Activated CD4-positive, alpha-beta memory T cell treated with anti-CD3 and anti-CD28 coated beads, Interleukin-2, amount 10 ng/mL, durations not matched to agents 7 days and 5 days (primary cell): ENCODE data around the gene SCLT1. TPM values are rescaled to one million over a fixed set of nuclear protein-coding genes. Genes with fewer than 3 reads are reported as not detected.

Experiments
- CTCF ChIA-PET: fragments of 350-600 bp; sonication (Branson Sonifier 250); formaldehyde crosslinking; loops from one replicate; lab custom pipeline; 2021; ENCODE audit warnings: antibody characterized with exemption, inconsistent platforms; lab: Charles Lee
- POLR2A ChIA-PET: fragments of 350-600 bp; sonication (Branson Sonifier 250); formaldehyde crosslinking; loops from one replicate; lab custom pipeline; 2021; ENCODE audit warnings: antibody characterized with exemption; lab: Charles Lee
- DNase-seq: peaks from one replicate; pipeline ENCODE4 v3.0.0-alpha.2; 2020
- H3K27ac Mint-ChIP-seq: one replicate; pipeline ENCODE4 v1.8.0; 2021; ENCODE audit warnings: mild to moderate bottlenecking, mixed read lengths
- H3K27me3 Mint-ChIP-seq: one replicate; pipeline ENCODE4 v1.8.0; 2021; ENCODE audit warnings: mixed read lengths
- H3K36me3 Mint-ChIP-seq: one replicate; pipeline ENCODE4 v1.8.0; 2021; ENCODE audit warnings: low read depth, mixed read lengths
- H3K4me1 Mint-ChIP-seq: one replicate; pipeline ENCODE4 v1.8.0; 2021; ENCODE audit warnings: mixed read lengths
- H3K4me3 Mint-ChIP-seq: one replicate; pipeline ENCODE4 v1.8.0; 2021; ENCODE audit warnings: mild to moderate bottlenecking, mixed read lengths
- H3K9me3 Mint-ChIP-seq: one replicate; pipeline ENCODE4 v1.8.0; 2021; ENCODE audit warnings: mixed read lengths
- total RNA-seq, 2 experiments: library from RNA; stranded (reverse); gene quantifications; one replicate each; pipeline ENCODE4 v1.2.3, GENCODE V29; 2021

Gene SCLT1
- total RNA-seq, 2 experiments from 2014 or later: 36.4 to 37.8 TPM

GRCh38 chr4:128861856-128862518 is 231.4 kb downstream of the SCLT1 start:
- DNase-seq: no peak
- ChIA-PET POLR2A (interaction anchor here (0.7 to 4.3 kb wide), 3 partner anchors 8 to 232 kb away, joined by 3 to 31 read pairs (median 5); partner anchors contain the start of gene SCLT1), CTCF (interaction anchor here (0.7 to 2.1 kb wide), 8 partner anchors 8 to 234 kb away, joined by 3 to 9 read pairs (median 4); partner anchors contain the start of gene C4orf33)
- no peaks in the 10 kb centered on the region for H3K9me3 Mint-ChIP-seq
- H3K4me3 Mint-ChIP-seq: peak overlapping the region; percentile 21
- H3K36me3 Mint-ChIP-seq: peaks cover 86% of the 10 kb centered on the region
- peak overlapping the region; percentile 60 for H3K27ac Mint-ChIP-seq
- no peaks in the 10 kb centered on the region for H3K27me3 Mint-ChIP-seq
- H3K4me1 Mint-ChIP-seq: peaks cover 52% of the 10 kb centered on the region

- H3K4me1 Mint-ChIP-seq: peaks cover 61% of the 10 kb centered on the region
- CTCF ChIA-PET: no interaction called here
Observed at GRCh38 chr4:128859887-128860677, 233.3 kb downstream of the SCLT1 start.

GRCh38 chr4:128858879-128859671 is 234.3 kb downstream of the SCLT1 start:
- no peaks in the 10 kb centered on the region for H3K9me3 Mint-ChIP-seq
- DNase-seq: no peak
- no peak overlapping the region for H3K4me3 Mint-ChIP-seq
- peak overlapping the region; percentile 30 for H3K27ac Mint-ChIP-seq
- H3K27me3 Mint-ChIP-seq: no peaks in the 10 kb centered on the region
- CTCF ChIA-PET: no interaction called here
- POLR2A ChIA-PET: no interaction called here
- H3K4me1 Mint-ChIP-seq: peaks cover 70% of the 10 kb centered on the region
- H3K36me3 Mint-ChIP-seq: peaks cover 79% of the 10 kb centered on the region

More at GRCh38 chr4:128859887-128860677, 233.3 kb downstream of the SCLT1 start:
- POLR2A ChIA-PET: interaction anchor here (1.3 to 4.3 kb wide), 2 partner anchors 13 to 48 kb away, joined by 4 to 31 read pairs; no protein-coding TSS in a partner anchor
- Mint-ChIP-seq H3K27me3 (no peaks in the 10 kb centered on the region), H3K36me3 (peaks cover 84% of the 10 kb centered on the region), H3K4me3 (no peak overlapping the region), H3K9me3 (no peaks in the 10 kb centered on the region), H3K27ac (peak overlapping the region; percentile 7)
- no peak for DNase-seq

DNA sequence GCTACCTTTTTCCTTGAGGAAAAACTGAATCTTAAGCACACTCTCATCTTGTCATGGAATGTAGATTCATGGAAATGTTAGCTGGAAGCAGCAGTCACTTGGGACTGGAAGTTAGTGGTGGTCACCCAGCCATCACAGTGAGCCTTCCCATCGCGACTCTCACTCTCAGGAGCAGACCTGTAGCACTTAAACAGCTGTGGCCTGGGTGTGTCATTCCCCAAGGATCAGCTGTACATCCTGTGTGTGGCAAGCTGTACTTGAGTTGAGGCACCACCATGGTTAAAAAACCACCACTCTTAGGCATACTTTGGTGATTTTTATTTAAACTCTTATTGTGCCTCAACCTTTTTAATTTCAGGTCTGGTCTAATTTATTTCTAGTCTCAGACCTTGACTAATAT is 237.1 kb downstream of the SCLT1 start:
- H3K9me3 Mint-ChIP-seq: no peaks in the 10 kb centered on the region
- H3K4me1 Mint-ChIP-seq: peaks cover 53% of the 10 kb centered on the region
- H3K36me3 Mint-ChIP-seq: peaks cover 72% of the 10 kb centered on the region
- no peak overlapping the region for H3K27ac Mint-ChIP-seq
- ChIA-PET CTCF (interaction anchor here (1.0 to 1.5 kb wide), 4 partner anchors 10 to 43 kb away, joined by 3 to 5 read pairs (median 4); no protein-coding TSS in a partner anchor), POLR2A (interaction anchor here (1.2 to 3.9 kb wide), 3 partner anchors 12 to 237 kb away, joined by 3 to 35 read pairs (median 5); partner anchors contain the start of gene SCLT1)
- no peaks in the 10 kb centered on the region for H3K27me3 Mint-ChIP-seq
- no peak for DNase-seq
- no peak overlapping the region for H3K4me3 Mint-ChIP-seq

DNA sequence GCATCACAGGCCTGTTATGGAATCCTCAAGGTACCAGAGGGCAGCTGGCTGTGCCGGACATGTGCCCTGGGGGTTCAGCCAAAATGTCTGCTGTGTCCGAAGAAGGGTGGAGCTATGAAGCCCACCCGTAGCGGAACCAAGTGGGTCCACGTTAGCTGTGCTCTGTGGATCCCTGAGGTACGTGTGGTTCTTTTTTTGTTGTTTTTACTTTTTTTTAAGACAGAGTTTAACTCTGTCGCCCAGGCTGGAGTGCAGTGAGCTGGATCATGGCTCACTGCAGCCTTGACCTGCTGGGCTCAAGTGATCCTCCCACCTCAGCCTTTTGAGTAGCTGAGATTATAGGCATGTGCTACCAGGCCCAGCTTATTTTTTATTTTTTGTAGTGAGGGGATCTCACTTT is 237.7 kb downstream of the SCLT1 start:
- H3K27ac Mint-ChIP-seq: no peak overlapping the region
- no peaks in the 10 kb centered on the region for H3K27me3 Mint-ChIP-seq
- POLR2A ChIA-PET: interaction anchor here (1.6 to 3.9 kb wide), 2 partner anchors 43 to 237 kb away, joined by 5 to 35 read pairs; partner anchors contain the start of gene SCLT1

DNA sequence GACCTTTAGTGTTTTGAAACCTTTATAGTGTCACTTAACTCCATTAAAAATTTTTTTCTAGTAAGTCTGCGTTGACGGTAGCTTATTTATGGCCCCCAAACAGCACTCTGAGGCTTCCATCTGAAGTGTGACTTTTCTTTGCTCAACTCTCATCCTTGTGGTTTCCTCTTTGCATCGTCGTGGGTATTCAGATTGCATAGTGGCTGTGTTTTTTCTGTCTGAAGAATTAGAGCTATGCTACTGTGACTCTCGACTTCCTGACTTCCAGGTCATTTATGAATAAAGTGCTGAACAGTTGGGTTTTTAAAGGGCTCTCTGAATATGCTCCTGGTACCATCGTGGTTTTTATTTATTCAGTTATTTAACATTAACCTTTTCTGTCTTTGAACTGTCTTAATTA is 238.9 kb downstream of the SCLT1 start:
- H3K4me1 Mint-ChIP-seq: peaks cover 36% of the 10 kb centered on the region
- H3K36me3 Mint-ChIP-seq: peaks cover 68% of the 10 kb centered on the region
- H3K27me3 Mint-ChIP-seq: no peaks in the 10 kb centered on the region
- ChIA-PET CTCF (interaction anchor here (0.7 to 2.0 kb wide), 4 partner anchors 9 to 568 kb away, joined by 3 to 15 read pairs (median 6); no protein-coding TSS in a partner anchor), POLR2A (interaction anchor here (0.8 to 3.9 kb wide), 6 partner anchors 8 to 44 kb away, joined by 3 to 35 read pairs (median 3); no protein-coding TSS in a partner anchor)
- DNase-seq: peak; percentile 39
- H3K27ac Mint-ChIP-seq: peak overlapping the region; percentile 78
- no peaks in the 10 kb centered on the region for H3K9me3 Mint-ChIP-seq
- H3K4me3 Mint-ChIP-seq: no peak overlapping the region

More for the DNA sequence above, 237.7 kb downstream of the SCLT1 start:
- CTCF ChIA-PET: interaction anchor here (0.7 to 1.5 kb wide), 4 partner anchors 10 to 570 kb away, joined by 3 to 4 read pairs (median 3); no protein-coding TSS in a partner anchor
- no peak for DNase-seq
- no peaks in the 10 kb centered on the region for H3K9me3 Mint-ChIP-seq
- no peak overlapping the region for H3K4me3 Mint-ChIP-seq
- peaks cover 70% of the 10 kb centered on the region for H3K36me3 Mint-ChIP-seq
- H3K4me1 Mint-ChIP-seq: peaks cover 47% of the 10 kb centered on the region

- POLR2A ChIA-PET: interaction anchor here (0.8 to 3.9 kb wide), 6 partner anchors 9 to 44 kb away, joined by 3 to 35 read pairs (median 3); no protein-coding TSS in a partner anchor
- Mint-ChIP-seq H3K9me3 (no peaks in the 10 kb centered on the region), H3K4me1 (peaks cover 29% of the 10 kb centered on the region), H3K4me3 (no peak overlapping the region), H3K27me3 (no peaks in the 10 kb centered on the region), H3K27ac (peak overlapping the region; percentile 78), H3K36me3 (peaks cover 68% of the 10 kb centered on the region)
- DNase-seq: no peak
- CTCF ChIA-PET: interaction anchor here (0.7 to 2.0 kb wide), 3 partner anchors 9 to 41 kb away, joined by 3 to 15 read pairs (median 9); no protein-coding TSS in a partner anchor
Observed at GRCh38 chr4:128853741-128854140, 239.6 kb downstream of the SCLT1 start.

- ChIA-PET POLR2A (interaction anchor here (1.0 kb wide), 1 partner anchor 37 kb away, joined by 3 read pairs; no protein-coding TSS in a partner anchor), CTCF (no interaction called here)
- no peaks in the 10 kb centered on the region for H3K27me3 Mint-ChIP-seq
- no peak overlapping the region for H3K27ac Mint-ChIP-seq
- peaks cover 26% of the 10 kb centered on the region for H3K4me1 Mint-ChIP-seq
- DNase-seq: no peak
- peaks cover 72% of the 10 kb centered on the region for H3K36me3 Mint-ChIP-seq
- H3K9me3 Mint-ChIP-seq: no peaks in the 10 kb centered on the region
- H3K4me3 Mint-ChIP-seq: no peak overlapping the region
Observed at GRCh38 chr4:128850252-128850651, 243.1 kb downstream of the SCLT1 start.

DNA sequence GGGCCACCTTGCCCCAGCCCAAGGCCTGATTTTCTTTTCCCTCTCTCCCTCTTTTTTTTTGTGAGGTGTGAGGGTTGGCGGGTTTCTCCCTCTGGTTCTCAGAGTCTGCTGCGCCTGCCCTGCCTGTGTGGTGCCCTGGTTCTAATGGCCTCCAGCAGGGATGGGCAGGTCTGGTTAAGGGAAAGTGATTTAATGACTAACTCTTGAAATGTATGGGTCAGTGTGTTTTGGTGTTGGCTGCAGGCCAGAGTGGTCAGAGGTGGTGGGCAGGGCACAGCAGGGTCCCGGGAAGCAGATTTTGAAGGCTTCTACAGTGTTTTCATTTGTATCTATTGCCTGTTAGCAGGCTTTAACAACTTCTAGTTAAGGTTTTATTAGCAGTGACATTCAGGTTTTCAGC is 244.9 kb downstream of the SCLT1 start:
- H3K36me3 Mint-ChIP-seq: peaks cover 81% of the 10 kb centered on the region
- DNase-seq: no peak
- H3K27me3 Mint-ChIP-seq: no peaks in the 10 kb centered on the region
- ChIA-PET POLR2A (no interaction called here), CTCF (no interaction called here)
- H3K9me3 Mint-ChIP-seq: no peaks in the 10 kb centered on the region
- no peak overlapping the region for H3K27ac Mint-ChIP-seq
- H3K4me1 Mint-ChIP-seq: peaks cover 9% of the 10 kb centered on the region
- no peak overlapping the region for H3K4me3 Mint-ChIP-seq

GRCh38 chr4:128847082-128847724 is 246.1 kb downstream of the SCLT1 start:
- ChIA-PET CTCF (no interaction called here), POLR2A (no interaction called here)
- H3K36me3 Mint-ChIP-seq: peaks cover 80% of the 10 kb centered on the region
- no peaks in the 10 kb centered on the region for H3K9me3 Mint-ChIP-seq
- peak overlapping the region; percentile 11 for H3K27ac Mint-ChIP-seq
- no peaks in the 10 kb centered on the region for H3K27me3 Mint-ChIP-seq
- peaks cover 8% of the 10 kb centered on the region for H3K4me1 Mint-ChIP-seq
- no peak overlapping the region for H3K4me3 Mint-ChIP-seq
- no peak for DNase-seq

DNA sequence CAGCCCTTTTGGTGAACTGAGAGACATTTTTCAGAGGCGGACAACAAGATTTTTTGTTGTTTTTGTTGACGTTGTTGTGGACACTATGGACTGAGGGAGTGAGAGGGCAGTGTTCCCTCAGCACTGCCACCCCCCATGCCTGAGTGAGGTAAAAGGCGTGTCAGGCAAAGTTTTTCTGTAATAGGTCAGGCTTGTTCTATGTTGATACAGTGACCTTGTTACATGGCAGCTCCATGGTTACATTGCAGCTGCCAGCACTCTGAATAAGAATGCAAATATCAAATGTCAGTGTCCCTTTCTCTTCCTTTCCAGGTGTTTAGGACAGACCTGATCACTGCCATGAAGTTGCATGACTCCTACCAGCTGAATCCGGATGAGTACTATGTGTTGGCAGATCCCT is 247.3 kb downstream of the SCLT1 start:
- Mint-ChIP-seq H3K9me3 (no peaks in the 10 kb centered on the region), H3K4me3 (no peak overlapping the region), H3K4me1 (peaks cover 15% of the 10 kb centered on the region), H3K27ac (no peak overlapping the region), H3K27me3 (no peaks in the 10 kb centered on the region), H3K36me3 (peaks cover 79% of the 10 kb centered on the region)
- POLR2A ChIA-PET: no interaction called here
- no peak for DNase-seq
- CTCF ChIA-PET: no interaction called here

GRCh38 chr4:128844931-128845330 is 248.4 kb downstream of the SCLT1 start:
- ChIA-PET CTCF (no interaction called here), POLR2A (no interaction called here)
- no peak for DNase-seq
- H3K9me3 Mint-ChIP-seq: no peaks in the 10 kb centered on the region
- H3K27ac Mint-ChIP-seq: no peak overlapping the region
- H3K27me3 Mint-ChIP-seq: no peaks in the 10 kb centered on the region
- peaks cover 75% of the 10 kb centered on the region for H3K36me3 Mint-ChIP-seq
- peaks cover 25% of the 10 kb centered on the region for H3K4me1 Mint-ChIP-seq
- no peak overlapping the region for H3K4me3 Mint-ChIP-seq
